GM23338 (cell line): ENCODE results near the gene ENDOV. TPM values are rescaled to one million over a fixed set of nuclear protein-coding genes. Genes with fewer than 3 reads are reported as not detected.

Experiments used
- ATAC-seq: fragments of 200-7000 bp; cut with Tn5 transposase; 3 replicates; pipeline ENCODE4 v1.9.1; 2020
- DNase-seq: peaks from one replicate; pipeline ENCODE4 v3.0.0-alpha.2; 2015; ENCODE audit warnings: low spot score
- H2AFZ ChIP-seq: fragments of 200-600 bp; sonication (generic); 2 replicates; pipeline ENCODE4 v1.8.0; 2016; ENCODE audit warnings: antibody characterized with exemption, mild to moderate bottlenecking, moderate library complexity
- H3F3A ChIP-seq: fragments of 200-600 bp; sonication (generic); replicated peaks from 2 replicates; pipeline ENCODE4 v1.8.0; 2017; ENCODE audit warnings: antibody characterized with exemption, mixed run types, low read depth
- H3K27ac ChIP-seq: fragments of 200-600 bp; sonication (generic); 2 replicates; pipeline ENCODE4 v1.6.1; 2016; ENCODE audit warnings: low read depth
- H3K27me3 ChIP-seq: fragments of 200-600 bp; sonication (generic); 2 replicates; pipeline ENCODE4 v1.8.0; 2016; ENCODE audit warnings: mild to moderate bottlenecking, mixed run types, moderate library complexity; ENCODE audit not compliant: insufficient read depth
- H3K36me3 ChIP-seq: fragments of 200-600 bp; sonication (generic); 2 replicates; pipeline ENCODE4 v1.8.0; 2016; ENCODE audit warnings: mild to moderate bottlenecking; ENCODE audit not compliant: insufficient read depth
- H3K4me1 ChIP-seq: fragments of 200-600 bp; sonication (generic); 2 replicates; pipeline ENCODE4 v1.8.0; 2016; ENCODE audit warnings: mild to moderate bottlenecking, moderate library complexity; ENCODE audit not compliant: insufficient read depth
- H3K4me2 ChIP-seq: fragments of 200-600 bp; sonication (generic); 2 replicates; pipeline ENCODE4 v1.7.1; 2017; ENCODE audit warnings: mixed run types
- H3K4me3 ChIP-seq: fragments of 200-600 bp; sonication (generic); 2 replicates; pipeline ENCODE4 v1.6.1; 2016; ENCODE audit warnings: mixed run types
- H3K79me2 ChIP-seq: fragments of 200-600 bp; sonication (generic); replicated peaks from 2 replicates; pipeline ENCODE4 v1.8.0; 2017; ENCODE audit warnings: mild to moderate bottlenecking; ENCODE audit not compliant: insufficient read depth
- H3K9me2 ChIP-seq: fragments of 200-600 bp; sonication (generic); 2 replicates; pipeline ENCODE4 v1.8.0; 2017; ENCODE audit not compliant: insufficient read depth
- H4K20me1 ChIP-seq: fragments of 200-600 bp; sonication (generic); replicated peaks from 2 replicates; pipeline ENCODE4 v1.8.0; 2017; ENCODE audit warnings: mild to moderate bottlenecking; ENCODE audit not compliant: insufficient read depth
- H3K27ac Mint-ChIP-seq: 2 replicates; pipeline ENCODE4 v1.8.0; 2020; ENCODE audit warnings: inconsistent platforms, mild to moderate bottlenecking, moderate library complexity, mixed read lengths
- H3K27me3 Mint-ChIP-seq: 3 replicates; pipeline ENCODE4 v1.8.0; 2022; ENCODE audit warnings: low read depth, mild to moderate bottlenecking, moderate library complexity, mixed read lengths, inconsistent platforms; ENCODE audit not compliant: insufficient read depth, poor library complexity
- H3K36me3 Mint-ChIP-seq: 3 replicates; pipeline ENCODE4 v1.8.0; 2021; ENCODE audit warnings: low read depth, mild to moderate bottlenecking, inconsistent platforms, moderate library complexity, mixed read lengths
- H3K4me1 Mint-ChIP-seq: 3 replicates; pipeline ENCODE4 v1.8.0; 2020; ENCODE audit warnings: mild to moderate bottlenecking, inconsistent platforms, mixed read lengths
- H3K4me3 Mint-ChIP-seq: 3 replicates; pipeline ENCODE4 v1.8.0; 2021; ENCODE audit warnings: moderate library complexity, mild to moderate bottlenecking, inconsistent platforms, mixed read lengths
- H3K9me3 Mint-ChIP-seq: 3 replicates; pipeline ENCODE4 v1.8.0; 2020; ENCODE audit warnings: moderate library complexity, mild to moderate bottlenecking, inconsistent platforms, mixed read lengths
- CTCF ChIP-seq, 2 experiments: fragments of 200-600 bp in 1 of 2; sonication (generic) in 1 of 2; conservative IDR thresholded peaks; 2 replicates each; pipeline versions ENCODE4 v1.5.1 to v1.6.1; 2016 to 2017; ENCODE audit warnings: antibody characterized with exemption in 2 of 2, low read depth in 2 of 2, mild to moderate bottlenecking in 2 of 2, moderate library complexity in 1 of 2
- ETS1 ChIP-seq: IDR thresholded peaks from 2 replicates; pipeline ENCODE4 v1.6.1; 2016; ENCODE audit warnings: antibody characterized with exemption
- EZH2 ChIP-seq: fragments of 200-600 bp; sonication (generic); IDR thresholded peaks from one replicate; pipeline ENCODE4 v1.8.0; 2017; ENCODE audit warnings: antibody characterized with exemption, mild to moderate bottlenecking, low read depth; ENCODE audit not compliant: unreplicated experiment
- EZH2phosphoT487 ChIP-seq: fragments of 200-600 bp; sonication (generic); IDR thresholded peaks from one replicate; pipeline ENCODE4 v1.8.1; 2018; ENCODE audit warnings: antibody characterized with exemption; ENCODE audit not compliant: unreplicated experiment
- JUNB ChIP-seq: IDR thresholded peaks from one replicate; pipeline ENCODE4 v1.6.1; 2016; ENCODE audit warnings: antibody characterized with exemption; ENCODE audit not compliant: unreplicated experiment
- POLR2AphosphoS5 ChIP-seq: IDR thresholded peaks from 2 replicates; pipeline ENCODE4 v1.6.1; 2016; ENCODE audit warnings: antibody characterized with exemption, low read depth
- STAT1 ChIP-seq: IDR thresholded peaks from one replicate; pipeline ENCODE4 v1.6.1; 2016; ENCODE audit warnings: antibody characterized with exemption; ENCODE audit not compliant: unreplicated experiment
- polyA plus RNA-seq: library from polyadenylated mRNA; unstranded; fragments of >200 nt; fragmentation: Nextera tagmentation; extraction: Ambion mirVana; gene quantifications from 2 replicates; pipeline ENCODE4 v1.2.1, GENCODE V29; 2016
- total RNA-seq: library from RNA; depleted of rRNA; stranded (reverse); fragments of >200 nt; shearing (Covaris generic); gene quantifications from 2 replicates; pipeline ENCODE4 v1.2.3, GENCODE V29; 2014
- TF ChIP-seq, protein P1 (sequence below): IDR thresholded peaks from one replicate; pipeline ENCODE4 v1.6.1; 2018; ENCODE audit warnings: antibody characterized with exemption; ENCODE audit not compliant: unreplicated experiment

Gene ENDOV
- total and polyA plus RNA-seq, 2 experiments from 2014 or later: 11.5 to 16.1 TPM

DNA sequence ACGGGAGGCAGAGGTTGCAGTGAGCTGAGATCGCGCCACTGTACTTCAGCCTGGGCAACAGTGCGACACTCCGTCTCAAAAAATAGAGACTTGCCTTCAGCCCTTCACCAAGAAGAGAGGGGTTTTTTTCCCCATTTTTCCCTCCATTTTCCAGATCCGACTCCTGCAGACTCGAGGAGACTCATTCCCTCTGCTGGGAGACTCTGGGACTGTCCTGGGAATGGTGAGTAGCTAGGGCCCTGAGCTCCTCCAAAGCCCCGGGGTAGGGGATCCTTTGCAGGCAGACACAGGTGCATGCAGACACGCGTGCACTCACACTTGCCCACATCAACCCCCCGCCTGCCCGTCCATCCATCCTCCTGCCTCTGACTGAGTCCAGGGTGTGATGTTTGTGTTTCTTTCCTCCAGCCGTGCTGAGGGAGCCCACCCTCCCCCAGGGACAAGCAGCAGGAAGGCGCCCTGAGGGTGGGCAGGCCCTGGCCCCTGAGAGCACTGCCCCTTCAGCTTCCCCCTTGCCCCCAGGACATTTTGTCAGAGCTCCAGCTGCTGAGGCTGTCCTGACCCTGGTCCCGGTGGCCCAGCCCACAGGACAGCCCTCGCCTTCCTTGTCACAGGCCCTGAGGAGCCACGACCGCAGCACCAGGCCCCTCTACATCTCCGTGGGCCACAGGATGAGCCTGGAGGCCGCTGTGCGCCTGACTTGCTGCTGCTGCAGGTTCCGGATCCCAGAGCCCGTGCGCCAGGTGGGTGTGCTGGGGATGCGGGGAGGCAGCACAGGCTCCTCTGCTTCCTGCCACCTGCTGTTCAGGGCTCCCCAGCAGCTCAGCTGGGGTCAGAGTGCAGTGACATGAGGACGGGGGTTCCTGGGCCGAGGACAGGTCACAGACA, 10.2 kb downstream of the ENDOV start:
- Histone ChIP-seq H3K79me2 (no peaks in the 10 kb centered on the region), H3K27me3 (no peaks in the 10 kb centered on the region), H2AFZ (no peak overlapping the region), H3K4me1 (no peaks in the 10 kb centered on the region), H3K9me2 (no peaks in the 10 kb centered on the region), H3F3A (no peaks in the 10 kb centered on the region), H3K4me3 (no peak overlapping the region), H3K4me2 (no peak overlapping the region), H3K27ac (no peak overlapping the region), H4K20me1 (no peaks in the 10 kb centered on the region), H3K36me3 (no peaks in the 10 kb centered on the region)
- Mint-ChIP-seq H3K4me3 (no peak overlapping the region), H3K4me1 (peaks cover 4% of the 10 kb centered on the region; the same call in 2 of the 3 replicates), H3K27me3 (peaks cover 9% of the 10 kb centered on the region), H3K36me3 (no peaks in the 10 kb centered on the region; the same call in 2 of the 3 replicates), H3K9me3 (no peaks in the 10 kb centered on the region), H3K27ac (no peak overlapping the region)
- TF ChIP-seq, protein P1, sequence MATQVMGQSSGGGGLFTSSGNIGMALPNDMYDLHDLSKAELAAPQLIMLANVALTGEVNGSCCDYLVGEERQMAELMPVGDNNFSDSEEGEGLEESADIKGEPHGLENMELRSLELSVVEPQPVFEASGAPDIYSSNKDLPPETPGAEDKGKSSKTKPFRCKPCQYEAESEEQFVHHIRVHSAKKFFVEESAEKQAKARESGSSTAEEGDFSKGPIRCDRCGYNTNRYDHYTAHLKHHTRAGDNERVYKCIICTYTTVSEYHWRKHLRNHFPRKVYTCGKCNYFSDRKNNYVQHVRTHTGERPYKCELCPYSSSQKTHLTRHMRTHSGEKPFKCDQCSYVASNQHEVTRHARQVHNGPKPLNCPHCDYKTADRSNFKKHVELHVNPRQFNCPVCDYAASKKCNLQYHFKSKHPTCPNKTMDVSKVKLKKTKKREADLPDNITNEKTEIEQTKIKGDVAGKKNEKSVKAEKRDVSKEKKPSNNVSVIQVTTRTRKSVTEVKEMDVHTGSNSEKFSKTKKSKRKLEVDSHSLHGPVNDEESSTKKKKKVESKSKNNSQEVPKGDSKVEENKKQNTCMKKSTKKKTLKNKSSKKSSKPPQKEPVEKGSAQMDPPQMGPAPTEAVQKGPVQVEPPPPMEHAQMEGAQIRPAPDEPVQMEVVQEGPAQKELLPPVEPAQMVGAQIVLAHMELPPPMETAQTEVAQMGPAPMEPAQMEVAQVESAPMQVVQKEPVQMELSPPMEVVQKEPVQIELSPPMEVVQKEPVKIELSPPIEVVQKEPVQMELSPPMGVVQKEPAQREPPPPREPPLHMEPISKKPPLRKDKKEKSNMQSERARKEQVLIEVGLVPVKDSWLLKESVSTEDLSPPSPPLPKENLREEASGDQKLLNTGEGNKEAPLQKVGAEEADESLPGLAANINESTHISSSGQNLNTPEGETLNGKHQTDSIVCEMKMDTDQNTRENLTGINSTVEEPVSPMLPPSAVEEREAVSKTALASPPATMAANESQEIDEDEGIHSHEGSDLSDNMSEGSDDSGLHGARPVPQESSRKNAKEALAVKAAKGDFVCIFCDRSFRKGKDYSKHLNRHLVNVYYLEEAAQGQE: no peak
- no peak for TF ChIP-seq EZH2
- TF ChIP-seq EZH2phosphoT487: no peak
- TF ChIP-seq STAT1: no peak
- no peak for TF ChIP-seq CTCF (conservative IDR thresholded peaks at IDR 0.05; ENCODE audit: low read depth in 2 of 2)
- no peak for TF ChIP-seq JUNB
- no peak for TF ChIP-seq POLR2AphosphoS5
- no peak for TF ChIP-seq ETS1
- 0 out of 3 replicates have a peak, but pooled peaks have one; percentile 3 for ATAC-seq
- no peak for DNase-seq
